Activated naive CD8-positive, alpha-beta T cell treated with anti-CD3 and anti-CD28 coated beads, Interleukin-2, amount 10 ng/mL, durations not matched to agents 7 days and 5 days (primary cell): ENCODE data around the gene SCARF1. TPM values are rescaled to one million over a fixed set of nuclear protein-coding genes. Genes with fewer than 3 reads are reported as not detected.

Experiments
- ATAC-seq: fragments of 150-1000 bp; cut with Tn5 transposase; one replicate; pipeline ENCODE4 v1.10.0; 2021; ENCODE audit warnings: low read depth, moderate library complexity
- POLR2A ChIA-PET: fragments of 350-600 bp; sonication (Branson Sonifier 250); formaldehyde crosslinking; loops from one replicate; lab custom pipeline; 2021; ENCODE audit warnings: antibody characterized with exemption; lab: Charles Lee
- DNase-seq: peaks from one replicate; pipeline ENCODE4 v3.0.0; 2021
- H3K27ac Mint-ChIP-seq: one replicate; pipeline ENCODE4 v1.8.0; 2022; ENCODE audit warnings: mild to moderate bottlenecking, mixed read lengths
- H3K27me3 Mint-ChIP-seq: one replicate; pipeline ENCODE4 v1.8.0; 2022; ENCODE audit warnings: mild to moderate bottlenecking, moderate library complexity, mixed read lengths
- H3K36me3 Mint-ChIP-seq: one replicate; pipeline ENCODE4 v1.8.0; 2021; ENCODE audit warnings: mild to moderate bottlenecking, mixed read lengths
- H3K4me1 Mint-ChIP-seq: one replicate; pipeline ENCODE4 v1.8.0; 2021; ENCODE audit warnings: mixed read lengths
- H3K4me3 Mint-ChIP-seq: one replicate; pipeline ENCODE4 v1.8.0; 2022; ENCODE audit warnings: mild to moderate bottlenecking, moderate library complexity, mixed read lengths
- H3K9me3 Mint-ChIP-seq: one replicate; pipeline ENCODE4 v1.8.0; 2021; ENCODE audit warnings: mixed read lengths
- total RNA-seq, 2 experiments: library from RNA; stranded (reverse); gene quantifications; one replicate each; pipeline ENCODE4 v1.2.3, GENCODE V29; 2021

Gene SCARF1
- total RNA-seq, 2 experiments from 2014 or later = 6.0 to 6.5 TPM

- DNase-seq (no peak), ATAC-seq (no peak)
- H3K27ac Mint-ChIP-seq = no peak overlapping the region
- no peak overlapping the region for H3K4me3 Mint-ChIP-seq
- POLR2A ChIA-PET = no interaction called here
- no peaks in the 10 kb centered on the region for H3K27me3 Mint-ChIP-seq
- H3K4me1 Mint-ChIP-seq = peaks cover 7% of the 10 kb centered on the region
- H3K9me3 Mint-ChIP-seq = no peaks in the 10 kb centered on the region
- no peaks in the 10 kb centered on the region for H3K36me3 Mint-ChIP-seq
These were observed 54.6 kb downstream of the SCARF1 start for GRCh38 chr17:1590747-1591473.

DNA sequence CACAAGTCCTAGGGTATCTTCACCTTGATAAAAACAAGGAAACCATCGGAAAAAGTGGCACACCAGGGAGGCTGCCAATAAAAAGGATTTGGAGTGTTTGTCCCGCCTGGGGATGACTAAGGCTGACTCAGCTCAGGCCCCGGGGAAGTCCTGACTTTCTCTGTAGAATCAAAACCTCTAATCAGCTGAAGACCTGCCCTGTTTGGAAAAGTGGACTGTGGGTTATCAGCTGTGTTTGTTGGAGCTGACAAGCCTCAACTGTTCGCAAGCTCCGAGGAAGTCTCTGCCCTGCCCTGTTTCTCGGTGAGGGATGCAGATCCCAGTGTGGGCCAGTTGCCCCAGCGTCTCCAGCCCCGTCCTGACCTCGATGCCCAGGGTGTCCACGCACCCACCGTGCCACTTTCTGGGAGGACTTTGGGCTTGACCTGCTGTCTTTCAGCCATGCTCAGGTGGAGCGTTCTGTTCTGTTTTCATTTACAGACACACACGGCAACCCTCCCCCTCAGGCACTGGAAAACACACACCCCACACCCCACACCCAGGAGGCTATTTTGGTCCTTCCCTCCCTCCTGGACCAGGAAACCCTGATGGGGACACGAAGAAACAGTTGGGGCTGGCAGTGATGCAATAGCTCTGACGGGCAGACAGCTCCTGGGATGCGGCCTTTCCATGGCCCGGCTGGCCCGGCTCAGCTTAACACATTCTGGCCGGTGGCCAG, 55.3 kb downstream of the SCARF1 start:
- DNase-seq = no peak
- no peaks in the 10 kb centered on the region for H3K36me3 Mint-ChIP-seq
- no peak for ATAC-seq

GRCh38 chr17:1588821-1589585, 56.5 kb downstream of the SCARF1 start:
- H3K36me3 Mint-ChIP-seq = no peaks in the 10 kb centered on the region
- H3K27me3 Mint-ChIP-seq = no peaks in the 10 kb centered on the region
- POLR2A ChIA-PET = interaction anchor here (0.7 kb wide), 1 partner anchor 255 kb away, joined by 3 read pairs; no protein-coding TSS in a partner anchor
- H3K4me1 Mint-ChIP-seq = peaks cover 7% of the 10 kb centered on the region
- H3K27ac Mint-ChIP-seq = no peak overlapping the region
- H3K4me3 Mint-ChIP-seq = no peak overlapping the region
- DNase-seq = no peak
- ATAC-seq = no peak
- no peaks in the 10 kb centered on the region for H3K9me3 Mint-ChIP-seq

More for the DNA sequence above, 55.3 kb downstream of the SCARF1 start:
- H3K4me1 Mint-ChIP-seq = peaks cover 7% of the 10 kb centered on the region
- H3K27me3 Mint-ChIP-seq = no peaks in the 10 kb centered on the region
- H3K9me3 Mint-ChIP-seq = no peaks in the 10 kb centered on the region
- H3K27ac Mint-ChIP-seq = no peak overlapping the region
- POLR2A ChIA-PET = no interaction called here
- no peak overlapping the region for H3K4me3 Mint-ChIP-seq

DNA sequence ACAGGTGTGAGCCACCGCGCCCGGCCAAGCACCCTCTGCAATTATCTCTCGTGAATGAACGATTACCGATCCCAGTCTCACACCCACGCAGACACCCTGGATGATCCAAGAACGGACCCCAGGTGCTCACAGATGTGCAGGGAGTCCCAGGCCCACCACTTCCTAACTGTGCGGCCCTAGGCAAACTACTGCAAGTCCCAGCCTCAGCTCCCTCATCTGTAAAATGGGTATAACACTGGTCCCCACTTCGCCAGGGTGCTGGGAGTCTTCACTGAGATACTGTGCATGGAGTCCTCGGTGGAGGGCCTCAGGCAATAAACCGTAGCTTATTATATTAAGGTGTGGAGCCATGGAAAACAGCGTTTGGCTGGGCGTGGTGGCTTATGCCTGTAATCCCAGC, 61.4 kb downstream of the SCARF1 start:
- H3K36me3 Mint-ChIP-seq = no peaks in the 10 kb centered on the region
- no peaks in the 10 kb centered on the region for H3K4me1 Mint-ChIP-seq
- no peaks in the 10 kb centered on the region for H3K27me3 Mint-ChIP-seq
- H3K9me3 Mint-ChIP-seq = no peaks in the 10 kb centered on the region
- ATAC-seq (no peak), DNase-seq (no peak)
- no peak overlapping the region for H3K27ac Mint-ChIP-seq
- no peak overlapping the region for H3K4me3 Mint-ChIP-seq
- POLR2A ChIA-PET = no interaction called here

Other genes starting within 250 kb of the SCARF1 start
- gene YWHAE, start 245.5 kb downstream of the SCARF1 start, total RNA-seq = 100 to 1,000 TPM; 272 to 287 TPM
- gene CRK, start 189.5 kb downstream of the SCARF1 start, total RNA-seq = 10 to 100 TPM; 19.5 to 21.9 TPM
- 10 to 100 TPM; 28.6 to 34.1 TPM for gene MYO1C, start 153.0 kb downstream of the SCARF1 start, total RNA-seq
- gene INPP5K, start 129.1 kb downstream of the SCARF1 start, total RNA-seq = 10 to 100 TPM; 56.7 to 58.7 TPM
- 10 to 100 TPM; 38.4 to 48.3 TPM for gene PITPNA, start 82.9 kb downstream of the SCARF1 start, total RNA-seq
- gene SLC43A2, start 16.9 kb downstream of the SCARF1 start, total RNA-seq = 1 to 10 TPM; 2.1 to 2.5 TPM
- gene RILP, start 4.1 kb upstream of the SCARF1 start, total RNA-seq = 1 to 10 TPM; 8.2 to 8.9 TPM
- 100 to 1,000 TPM; 346 to 350 TPM for gene PRPF8, start 39.1 kb upstream of the SCARF1 start, total RNA-seq
- gene TLCD2, start 64.6 kb upstream of the SCARF1 start, total RNA-seq = under 1 TPM; 0.20 to 0.30 TPM
- gene WDR81, start 79.0 kb upstream of the SCARF1 start, total RNA-seq = 10 to 100 TPM; 35.8 to 36.7 TPM
- gene SERPINF2, start 97.1 kb upstream of the SCARF1 start, total RNA-seq = under 1 TPM; 0.23 to 0.33 TPM
- 1 to 10 TPM; 2.2 to 2.8 TPM for gene SERPINF1, start 116.3 kb upstream of the SCARF1 start, total RNA-seq
- gene SMYD4, start 184.2 kb upstream of the SCARF1 start, total RNA-seq = 10 to 100 TPM; 44.7 to 48.6 TPM
- gene RPA1, start 184.3 kb upstream of the SCARF1 start, total RNA-seq = 100 to 1,000 TPM; 245 to 252 TPM